Epithelial cell of proximal tubule (primary cell): Measurements from ENCODE around the gene OPN3. TPM values are rescaled to one million over a fixed set of nuclear protein-coding genes. Genes with fewer than 3 reads are reported as not detected.

ENCODE experiments used
- DNase-seq: peaks from one replicate; pipeline ENCODE4 v3.0.0-alpha.2; 2011; ENCODE audit warnings: low read depth
- H3K4me3 ChIP-seq: 2 replicates; pipeline ENCODE4 v1.5.1; 2011; ENCODE audit warnings: low read depth, mild to moderate bottlenecking, low read length
- CTCF ChIP-seq: conservative IDR thresholded peaks from 2 replicates; pipeline ENCODE4 v1.5.1; 2012; ENCODE audit warnings: low read depth, mild to moderate bottlenecking, low read length
- total RNA-seq: library from RNA; depleted of rRNA; stranded (reverse); fragments of >200 nt; gene quantifications from 2 replicates; pipeline ENCODE4 v1.2.3, GENCODE V29; 2015

OPN3 gene
- total RNA-seq, 1 donor from 2014 or later, result 66.2 TPM

DNA sequence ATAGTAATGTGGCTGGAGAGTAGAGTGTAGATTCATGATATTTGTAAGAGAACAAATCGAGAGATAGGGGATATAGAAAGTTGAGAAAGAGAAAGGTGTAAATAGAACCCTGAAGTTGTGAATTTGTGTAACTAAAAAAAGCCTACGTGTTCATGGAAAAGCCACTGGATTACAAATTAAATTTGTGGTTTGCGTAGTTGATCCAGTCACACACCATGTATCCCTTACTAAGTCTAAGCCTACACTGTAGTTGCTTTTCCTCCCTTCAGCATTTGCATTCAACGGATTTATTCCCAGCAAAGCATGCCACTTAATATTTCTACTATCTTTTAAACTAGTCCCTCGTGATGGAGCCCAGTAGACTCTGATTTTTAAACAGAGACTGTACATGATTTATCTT is 83.1 kb downstream of the OPN3 start:
- H3K4me3 ChIP-seq, result no peak overlapping the region
- TF ChIP-seq CTCF, result no peak
- DNase-seq, result no peak

DNA sequence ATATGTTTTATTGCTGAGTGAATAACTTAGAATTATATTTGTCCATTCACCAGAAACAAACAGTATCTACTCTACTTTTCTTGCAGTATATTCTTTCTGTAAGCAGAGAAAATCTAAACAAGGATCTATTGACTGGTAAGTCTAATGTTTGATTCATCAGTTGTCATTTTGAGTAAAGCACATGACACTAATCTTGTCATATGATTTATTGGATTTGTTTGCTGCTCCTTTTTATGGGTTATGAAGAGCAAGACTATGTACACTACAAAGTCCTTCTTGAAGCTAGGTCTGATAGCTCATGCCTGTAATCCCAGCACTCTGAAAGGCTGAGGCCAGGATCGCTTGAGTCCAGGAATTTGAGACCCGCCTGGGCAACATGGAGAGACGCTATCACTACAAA is 84.6 kb downstream of the OPN3 start:
- DNase-seq, result no peak
- no peak for TF ChIP-seq CTCF
- H3K4me3 ChIP-seq, result no peak overlapping the region

- no peak for DNase-seq
- no peak overlapping the region for H3K4me3 ChIP-seq
- TF ChIP-seq CTCF, result no peak
Measured at GRCh38 chr1:241553886-241554592, 86.1 kb downstream of the OPN3 start.

GRCh38 chr1:241551759-241552638 is 88.2 kb downstream of the OPN3 start:
- TF ChIP-seq CTCF, result no peak
- DNase-seq, result no peak
- no peak overlapping the region for H3K4me3 ChIP-seq

DNA sequence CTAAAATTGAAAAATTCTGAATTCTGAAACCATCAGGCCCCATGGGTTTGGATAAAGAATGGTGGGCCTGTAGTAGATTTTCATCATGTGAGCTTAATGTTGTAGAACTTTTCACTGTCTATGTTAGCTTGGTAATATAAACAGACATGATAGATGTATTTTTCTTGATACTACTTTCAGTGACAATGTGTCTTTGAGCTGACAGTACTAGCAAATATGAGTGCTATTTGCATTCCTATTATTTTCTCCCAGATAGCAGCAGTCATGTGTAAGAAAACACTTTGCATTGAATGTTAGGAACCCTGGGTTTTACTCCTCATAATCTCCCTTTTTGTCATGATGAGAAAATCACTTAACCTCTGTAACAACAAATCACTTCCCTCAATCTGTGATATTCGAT is 89.9 kb downstream of the OPN3 start:
- no peak for TF ChIP-seq CTCF
- DNase-seq, result no peak
- no peak overlapping the region for H3K4me3 ChIP-seq

DNA sequence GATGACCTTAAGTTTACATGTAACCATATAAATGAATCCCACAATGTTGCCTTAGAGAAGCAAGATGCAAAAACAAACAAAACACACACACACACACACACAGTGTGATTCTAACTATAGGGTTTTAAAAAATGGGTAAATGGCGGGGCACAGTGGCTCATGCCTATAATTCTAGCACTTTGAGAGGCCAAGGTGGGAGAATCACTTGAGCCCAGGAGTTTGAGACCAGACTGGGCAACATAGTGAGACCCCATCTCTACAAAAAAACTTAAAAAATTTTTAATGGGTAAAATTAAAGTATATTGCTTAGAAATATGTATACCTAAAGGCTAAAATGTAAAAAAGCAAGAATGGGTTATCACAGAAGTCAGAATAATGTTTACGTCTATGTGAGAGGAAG is 92.2 kb downstream of the OPN3 start:
- H3K4me3 ChIP-seq, result no peak overlapping the region
- DNase-seq, result no peak
- no peak for TF ChIP-seq CTCF

Other genes starting within 250 kb of the OPN3 start
- gene FH, start 120.6 kb downstream of the OPN3 start, total RNA-seq, result 75.1 and 134 TPM in 2 replicates
- 1.0 TPM in 1 of 2 replicates, not detected in the other for gene KMO, start 108.0 kb downstream of the OPN3 start, total RNA-seq
- 9.5 and 19.0 TPM in 2 replicates for gene CHML, start within 50 bp of the OPN3 start, total RNA-seq
- not detected in 2 replicates for gene WDR64, start 11.9 kb upstream of the OPN3 start, total RNA-seq
- 13.4 and 30.2 TPM in 2 replicates for gene EXO1, start 207.8 kb upstream of the OPN3 start, total RNA-seq